ENCODE data around the gene RPS5. TPM values are rescaled to one million over a fixed set of nuclear protein-coding genes. Genes with fewer than 3 reads are reported as not detected.

The RPS5 gene
- total and polyA plus RNA-seq, 9 of the 15 experiments (the other 6 are each of a cell fraction or from before 2014, with no cell fraction given), result 1,228 to 3,570 (median 2,484) TPM

- peak; percentile 83 for TF ChIP-seq NFYB (IDR thresholded peaks at IDR 0.05; ENCODE audit: extremely low read depth, insufficient read length)
- 0 out of 2 replicates have a peak, but pooled peaks have one; percentile 58 for TF ChIP-seq HOMEZ (CRISPR knock-in tag; IDR thresholded peaks at IDR 0.05)
- no peak for TF ChIP-seq ZSCAN29 (IDR thresholded peaks at IDR 0.05)
- peak; percentile 70 for TF ChIP-seq PRDM10 (IDR thresholded peaks at IDR 0.05; ENCODE audit: partially characterized antibody)
- TF ChIP-seq ZFP91 (CRISPR knock-in tag; IDR thresholded peaks at IDR 0.05), result no peak
- peak; percentile 62; the same call in 1 of the 2 replicates for TF ChIP-seq NKRF (IDR thresholded peaks at IDR 0.05; ENCODE audit: borderline replicate concordance)
- peak; percentile 97 for TF ChIP-seq CXXC5 (CRISPR knock-in tag; IDR thresholded peaks at IDR 0.05)
- TF ChIP-seq WHSC1 (IDR thresholded peaks at IDR 0.05; ENCODE audit: low read length), result no peak
- peak; percentile 65 for TF ChIP-seq FOS (IDR thresholded peaks at IDR 0.05; ENCODE audit: extremely low read depth, insufficient read length)
- TF ChIP-seq KLF6 (CRISPR knock-in tag; IDR thresholded peaks at IDR 0.05; ENCODE audit: borderline replicate concordance), result no peak
- no peak for TF ChIP-seq KAT7 (CRISPR knock-in tag; IDR thresholded peaks at IDR 0.05; ENCODE audit: borderline replicate concordance)
- TF ChIP-seq NCOA2 (IDR thresholded peaks at IDR 0.05; ENCODE audit: partially characterized antibody in 2 of 2), result no peak
- peak; percentile 95 to 96 for TF ChIP-seq NRF1 (conservative IDR thresholded peaks at IDR 0.05 in 1 of 2, IDR thresholded peaks at IDR 0.05 in 1 of 2)
- TF ChIP-seq ADNP (tag; IDR thresholded peaks at IDR 0.05), result no peak
These were observed 14.1 kb downstream of the RPS5 start (continued) for GRCh38 chr19:58400916-58401839.
